GM21786 (cell line): ENCODE measurements around the gene RANGAP1.
"Not testable (repeated sequence)": the region's sequence is repeated elsewhere in the genome, so short reads cannot be mapped to it uniquely, and the experiment has no call there.

Experiments
- ATAC-seq: cut with Tn5 transposase; IDR thresholded peaks from one replicate; pipeline ENCODE4 v1.9.1; 2021; ENCODE audit not compliant: unreplicated experiment

The RANGAP1 gene

DNA sequence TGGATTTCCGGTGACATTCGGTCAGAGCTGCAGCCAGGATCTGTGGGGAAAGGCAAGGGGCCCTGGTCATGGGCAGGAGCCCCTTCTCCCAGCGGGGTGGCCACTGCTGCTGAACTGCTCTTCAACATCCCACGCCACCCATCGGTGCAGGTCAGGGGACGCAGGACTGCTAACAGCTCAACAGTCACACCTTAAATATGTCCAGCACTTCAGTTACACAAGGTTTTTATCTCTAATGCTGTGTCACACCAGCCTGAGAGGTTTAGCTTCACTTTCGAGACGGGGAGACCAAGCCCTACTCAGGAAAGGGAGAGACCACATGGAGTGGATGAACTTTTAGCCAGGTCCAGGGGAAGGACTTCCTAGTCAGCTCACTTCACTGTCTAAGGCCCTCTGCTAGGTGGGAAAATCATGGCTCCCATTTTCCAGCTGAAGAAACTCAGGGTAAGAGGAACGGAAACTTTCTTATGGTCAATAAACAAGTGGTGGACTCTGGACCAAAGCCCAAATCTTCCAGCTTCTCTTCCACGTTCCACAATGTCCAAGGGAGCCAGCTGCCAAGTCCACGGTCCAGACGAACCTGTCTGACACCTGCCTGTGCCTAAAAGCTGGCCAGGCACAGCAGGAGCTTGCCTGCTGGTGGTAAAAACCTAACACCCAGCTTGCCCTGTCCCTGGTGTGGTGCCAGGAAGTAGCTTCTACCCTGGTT is 24.3 kb downstream of the RANGAP1 start:
- ATAC-seq, result no peak

DNA sequence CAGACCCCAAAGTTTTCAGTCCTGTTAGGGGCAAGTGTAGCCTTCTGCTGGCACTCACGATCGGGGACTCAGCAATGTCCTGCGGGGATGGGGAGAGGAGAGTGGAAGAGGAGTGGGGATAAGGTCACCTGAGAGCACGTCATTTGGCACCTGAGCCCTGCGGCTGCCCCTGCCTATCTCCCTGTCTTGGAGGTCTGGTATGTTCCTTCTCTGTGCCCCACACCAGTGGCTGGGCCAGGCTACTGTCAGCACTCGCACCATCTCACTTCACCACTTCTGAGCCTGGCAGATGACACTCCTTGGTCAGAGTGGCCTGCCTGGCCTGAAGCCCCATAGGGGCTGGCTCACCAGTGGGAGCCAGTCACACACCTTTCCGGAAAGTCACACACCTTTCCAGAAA is 25.1 kb downstream of the RANGAP1 start:
- no peak for ATAC-seq

DNA sequence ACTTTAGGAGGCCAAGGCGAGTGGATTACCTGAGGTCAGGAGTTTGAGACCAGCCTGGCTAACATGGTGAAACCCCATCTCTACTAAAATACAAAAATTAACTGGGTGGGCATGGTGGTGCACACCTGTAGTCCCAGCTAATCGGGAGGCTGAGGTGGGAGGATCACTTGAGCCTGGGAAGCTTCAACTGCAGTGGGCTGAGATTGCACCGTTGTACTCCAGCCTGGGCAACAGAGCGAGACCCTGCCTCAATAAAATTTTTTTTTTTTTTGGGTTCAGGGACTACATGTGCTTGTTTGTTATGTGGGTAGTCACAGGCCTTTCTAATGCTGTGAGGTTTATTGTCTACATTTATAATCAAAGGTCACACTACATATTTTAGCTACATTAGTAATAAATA is 26.2 kb downstream of the RANGAP1 start:
- not testable (repeated sequence) for ATAC-seq

DNA sequence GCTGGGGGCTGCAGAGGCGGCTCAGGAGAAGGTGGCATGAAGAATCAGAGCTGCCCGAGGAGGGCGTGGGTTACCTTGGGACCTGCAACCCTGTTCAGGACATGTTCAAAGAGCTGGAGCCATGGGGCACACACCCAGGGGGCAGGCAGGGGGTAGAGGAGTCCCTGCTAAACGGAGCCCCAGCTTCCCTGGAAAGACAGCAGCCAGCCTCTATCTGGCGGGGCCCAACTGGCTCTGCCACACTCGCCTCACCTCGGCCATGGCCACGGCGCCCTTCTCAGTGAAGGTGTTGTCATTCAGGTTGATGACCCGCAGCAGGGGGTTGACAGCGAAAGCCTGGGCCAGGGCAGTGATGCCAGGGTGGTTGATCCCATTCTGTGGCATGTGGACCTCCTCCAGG is 28.3 kb downstream of the RANGAP1 start:
- no peak for ATAC-seq

DNA sequence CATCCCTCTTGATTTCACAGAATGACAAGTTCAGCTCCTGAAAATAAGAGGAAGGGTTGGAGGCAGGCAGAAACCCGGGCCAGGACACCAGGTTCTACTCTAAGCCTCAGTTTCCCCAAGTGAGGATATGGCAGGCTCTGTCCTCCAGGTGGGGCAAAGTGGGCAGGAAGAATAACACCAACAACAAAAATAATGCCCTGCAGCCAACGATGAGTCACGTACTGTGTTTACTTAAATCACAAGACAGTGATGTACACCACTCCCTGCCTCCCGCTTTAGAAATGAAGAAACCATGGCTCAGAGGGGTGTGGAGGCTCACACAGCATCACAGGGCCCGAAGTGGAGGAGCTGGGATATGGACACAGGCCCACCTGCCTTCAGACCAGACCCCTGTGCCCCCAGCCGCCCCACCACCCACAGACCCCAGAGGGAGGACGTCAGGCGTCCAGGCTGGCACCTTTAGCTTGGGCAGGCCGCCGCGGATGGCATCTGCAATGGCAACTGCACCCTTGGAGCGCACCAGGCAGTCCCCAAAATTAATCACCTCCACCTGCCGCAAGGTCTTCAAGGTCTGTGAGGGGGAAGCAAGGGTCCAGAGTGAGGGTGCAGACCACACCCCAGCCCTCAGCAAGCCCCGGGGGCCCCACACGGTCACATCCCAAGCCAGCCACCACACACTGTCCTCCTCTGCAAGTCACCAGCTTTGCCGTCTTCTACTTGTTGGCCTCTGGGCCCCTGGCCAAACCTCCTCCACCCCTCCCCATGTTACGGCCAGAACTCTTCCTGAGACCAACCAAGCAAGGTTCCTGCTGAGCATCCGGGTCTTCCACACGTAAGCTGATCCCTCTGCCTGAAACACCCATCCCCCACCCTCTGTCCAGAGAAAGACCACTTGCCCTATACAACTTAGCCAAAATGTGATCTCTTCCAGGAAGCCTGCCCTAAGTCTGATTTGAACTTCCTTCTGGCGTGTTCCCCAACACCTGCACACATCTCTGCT is 29.4 kb downstream of the RANGAP1 start:
- no peak for ATAC-seq

DNA sequence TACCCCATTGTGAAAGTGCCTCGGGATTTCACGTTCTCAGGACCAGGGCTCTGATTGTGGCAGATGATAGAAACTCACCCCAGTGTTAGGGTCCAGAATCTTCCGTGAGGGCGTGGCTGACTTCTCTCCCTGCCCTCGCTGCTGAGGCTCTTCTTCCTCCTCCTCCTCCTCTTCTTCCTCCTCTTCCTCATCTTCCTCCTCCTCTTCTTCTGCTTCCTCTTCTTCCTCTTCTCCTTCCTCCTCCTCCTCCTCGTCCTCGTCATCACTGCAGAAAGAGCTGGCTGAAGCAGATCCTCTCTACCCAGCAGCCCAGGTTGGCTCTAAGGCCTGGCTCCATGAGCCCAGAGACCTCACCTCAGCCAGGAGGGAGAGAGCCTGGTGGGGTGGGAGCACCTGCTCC is 31.8 kb downstream of the RANGAP1 start:
- no peak for ATAC-seq

DNA sequence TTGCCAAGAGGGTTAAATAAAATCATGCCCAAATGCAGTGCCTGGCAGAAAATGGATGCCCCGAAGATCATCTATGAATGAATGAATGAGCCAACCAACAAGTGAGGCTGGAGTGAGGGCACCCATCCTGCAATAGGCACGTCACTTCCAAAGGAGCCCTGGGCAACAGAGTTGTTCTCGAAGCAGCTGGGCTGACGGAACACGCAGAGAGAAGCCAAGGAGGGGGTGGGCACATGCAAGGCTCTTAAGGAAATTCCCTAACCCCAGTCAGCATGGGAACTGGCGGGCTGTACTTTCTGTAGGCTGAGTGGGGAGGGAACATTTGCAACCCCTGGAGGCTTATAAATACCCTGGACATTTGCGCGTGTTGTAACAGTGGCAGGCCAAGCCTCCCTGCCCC is 33.6 kb downstream of the RANGAP1 start:
- no peak for ATAC-seq

DNA sequence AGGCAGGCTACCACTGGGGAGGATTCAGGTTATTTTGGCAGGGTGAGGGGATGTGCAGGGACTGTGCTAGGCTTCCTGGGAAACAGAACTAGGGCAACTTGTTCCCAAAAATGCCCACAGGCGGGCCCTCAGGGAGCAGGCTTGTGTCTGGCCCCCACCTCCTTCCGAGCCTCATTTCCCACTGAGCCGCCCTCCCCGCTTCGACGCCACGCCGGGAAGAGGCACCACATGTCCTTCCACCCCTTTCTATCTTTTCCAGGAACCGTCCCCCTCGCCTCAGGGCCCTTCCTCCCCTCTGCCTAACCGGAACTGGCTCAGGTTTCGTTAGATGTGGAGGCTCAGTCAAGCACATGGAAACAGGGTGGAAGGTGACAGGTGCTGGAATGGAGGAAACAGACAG is 35.9 kb downstream of the RANGAP1 start:
- ATAC-seq, result no peak

DNA sequence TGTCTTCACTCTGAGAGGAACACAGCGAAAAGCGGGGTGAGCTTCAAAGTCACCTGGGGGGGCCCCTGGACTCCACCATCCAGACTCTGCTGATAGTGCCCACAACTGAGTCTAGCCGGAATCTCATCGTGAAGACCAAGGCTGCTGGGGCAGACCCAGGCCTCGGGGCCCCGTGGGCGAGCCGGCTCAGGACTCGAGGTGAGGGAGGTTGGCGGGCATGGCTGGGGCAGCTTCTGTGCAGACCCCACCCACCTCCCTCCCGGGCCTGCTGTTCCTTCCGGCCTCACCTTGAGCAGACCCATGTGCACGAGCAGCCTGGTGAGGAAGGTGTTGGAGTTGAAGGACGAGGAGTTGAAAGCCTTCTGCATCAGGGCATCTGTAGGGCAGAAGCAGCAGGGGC is 36.5 kb downstream of the RANGAP1 start:
- ATAC-seq, result no peak

DNA sequence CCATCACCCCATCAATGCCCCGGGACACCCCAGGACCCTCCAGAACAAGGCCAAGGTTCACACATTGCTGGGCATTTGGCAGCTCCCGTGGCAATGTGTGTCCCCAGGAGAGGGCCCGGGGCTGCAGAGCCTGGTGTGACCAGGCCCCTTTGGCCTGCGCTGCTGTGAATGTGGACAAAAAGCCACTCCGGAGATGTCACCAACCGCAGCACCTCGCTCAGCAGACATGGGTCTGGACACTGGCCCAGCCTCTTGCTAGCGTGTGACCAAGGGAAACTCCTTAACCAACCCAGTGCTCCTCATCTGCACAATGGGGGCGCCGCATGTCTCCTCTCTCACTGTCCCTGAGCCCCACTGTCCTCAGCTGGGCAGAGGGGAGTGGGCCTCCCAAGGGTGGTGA is 37.2 kb downstream of the RANGAP1 start:
- no peak for ATAC-seq

DNA sequence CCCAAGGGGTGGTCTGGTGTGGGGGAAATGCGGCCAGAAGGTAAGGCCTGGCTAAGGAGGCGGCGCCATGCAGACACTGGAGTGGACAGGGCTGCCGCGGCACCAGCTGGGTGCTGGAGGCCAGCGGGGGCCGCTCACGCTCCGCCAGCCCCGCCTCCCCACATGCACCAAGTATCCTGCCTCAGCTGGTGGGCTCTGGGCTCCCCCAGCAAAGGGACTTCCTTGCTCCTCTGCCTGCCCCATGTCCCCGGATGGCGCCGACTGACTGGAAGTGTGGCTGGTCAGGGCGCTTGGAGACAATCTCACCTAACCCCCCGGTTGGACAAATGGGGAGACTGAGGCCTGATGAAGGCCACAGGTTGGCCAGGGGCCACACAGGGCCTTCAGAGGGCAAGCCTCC is 37.7 kb downstream of the RANGAP1 start:
- no peak for ATAC-seq

DNA sequence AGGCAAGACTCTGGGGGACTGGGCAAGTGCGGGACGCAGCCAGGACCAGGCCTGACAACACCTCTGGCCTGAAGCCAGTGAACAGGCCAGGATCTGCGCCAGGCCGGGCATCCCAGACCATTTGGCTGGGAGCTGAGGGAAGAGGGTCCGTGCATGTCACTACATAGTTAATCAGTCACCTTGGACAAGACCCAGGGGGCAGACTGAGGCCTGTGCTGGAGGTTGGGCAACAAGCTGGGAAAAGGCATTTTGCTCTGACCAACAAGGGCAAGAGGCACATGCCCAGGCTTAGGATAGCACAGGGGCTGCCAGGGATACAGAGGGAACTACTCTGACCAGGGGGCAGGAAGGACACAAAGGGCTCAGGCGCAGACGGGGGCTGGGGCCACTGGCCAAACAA is 38.3 kb downstream of the RANGAP1 start:
- no peak for ATAC-seq

DNA sequence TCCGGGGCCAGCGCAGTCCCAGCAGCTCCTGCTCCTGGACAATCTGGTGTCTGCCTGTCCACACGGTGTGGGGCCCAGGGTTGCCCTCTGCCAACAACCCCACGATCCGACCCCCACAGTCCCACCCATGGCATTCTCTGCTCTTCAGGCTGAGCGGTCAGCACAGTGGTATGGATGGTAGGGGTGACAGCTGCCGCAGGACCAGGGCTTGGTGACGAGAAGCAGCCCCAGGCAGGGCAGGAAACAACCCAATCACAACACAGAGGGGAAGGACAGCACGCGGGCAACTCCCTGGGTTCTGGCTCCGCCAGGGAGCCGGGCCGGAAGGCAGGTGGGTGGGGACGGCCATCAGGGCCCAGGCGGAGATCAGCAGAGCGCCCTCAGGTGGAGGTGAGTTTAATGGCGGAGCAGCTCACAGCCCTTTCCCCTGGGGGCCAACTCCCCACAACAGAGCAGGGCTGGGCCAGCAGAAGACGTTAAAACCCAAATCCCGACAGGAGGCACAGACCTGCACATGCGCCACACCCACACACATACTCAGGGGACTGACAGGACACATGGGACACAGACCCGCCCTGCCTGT is 40.0 kb downstream of the RANGAP1 start:
- no peak for ATAC-seq

DNA sequence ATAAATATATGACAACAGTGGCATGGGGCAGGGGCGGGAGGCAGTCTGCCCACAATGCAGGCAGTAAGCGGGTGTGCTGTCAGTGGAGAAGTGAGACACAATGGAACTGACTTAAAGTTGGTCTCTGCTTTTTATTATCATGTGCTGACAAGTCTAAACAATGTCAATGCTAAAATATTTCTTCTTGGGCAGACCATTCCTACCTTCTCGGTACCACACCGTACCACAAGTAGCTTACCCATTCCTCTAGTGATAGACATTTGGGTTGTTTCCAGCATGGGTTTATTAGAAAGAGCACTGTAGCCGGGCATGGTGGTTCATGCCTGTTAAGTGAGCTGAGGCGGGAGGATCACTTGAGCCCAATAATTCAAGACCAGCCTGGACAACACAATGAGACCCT is 42.6 kb downstream of the RANGAP1 start:
- ATAC-seq, result no peak

DNA sequence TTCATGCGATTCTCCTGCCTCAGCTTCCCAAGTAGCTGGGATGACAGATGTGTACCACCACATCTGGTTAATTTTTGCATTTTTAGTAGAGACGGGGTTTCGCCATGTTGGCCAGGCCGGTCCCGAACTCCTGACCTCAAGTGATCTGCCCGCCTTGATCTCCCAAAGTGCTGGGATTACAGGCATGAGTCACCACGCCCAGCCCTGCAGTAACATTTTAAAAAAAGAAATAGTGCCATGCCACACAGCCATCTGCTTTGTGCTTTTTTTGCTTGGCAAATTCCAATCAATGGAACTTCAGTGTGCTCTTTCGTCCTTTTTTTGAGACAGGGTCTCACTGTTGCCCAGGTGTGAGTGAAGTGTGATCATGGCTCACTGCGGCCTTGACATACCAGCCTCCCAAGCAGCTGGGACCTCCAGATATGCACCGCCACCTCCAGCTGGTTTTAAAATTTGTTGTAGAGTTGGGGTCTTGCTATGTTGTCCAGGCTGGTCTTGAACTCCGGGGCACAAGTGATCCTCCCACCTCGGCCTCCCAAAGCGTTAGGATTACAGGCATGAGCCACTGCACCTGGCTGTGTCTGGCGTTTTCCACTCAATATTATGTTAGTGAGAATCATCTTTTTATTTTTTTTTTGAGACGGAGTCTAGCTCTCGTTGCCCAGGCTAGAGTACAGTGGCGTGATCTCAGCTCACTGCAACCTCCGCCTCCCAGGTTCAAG is 43.4 kb downstream of the RANGAP1 start:
- no peak for ATAC-seq

DNA sequence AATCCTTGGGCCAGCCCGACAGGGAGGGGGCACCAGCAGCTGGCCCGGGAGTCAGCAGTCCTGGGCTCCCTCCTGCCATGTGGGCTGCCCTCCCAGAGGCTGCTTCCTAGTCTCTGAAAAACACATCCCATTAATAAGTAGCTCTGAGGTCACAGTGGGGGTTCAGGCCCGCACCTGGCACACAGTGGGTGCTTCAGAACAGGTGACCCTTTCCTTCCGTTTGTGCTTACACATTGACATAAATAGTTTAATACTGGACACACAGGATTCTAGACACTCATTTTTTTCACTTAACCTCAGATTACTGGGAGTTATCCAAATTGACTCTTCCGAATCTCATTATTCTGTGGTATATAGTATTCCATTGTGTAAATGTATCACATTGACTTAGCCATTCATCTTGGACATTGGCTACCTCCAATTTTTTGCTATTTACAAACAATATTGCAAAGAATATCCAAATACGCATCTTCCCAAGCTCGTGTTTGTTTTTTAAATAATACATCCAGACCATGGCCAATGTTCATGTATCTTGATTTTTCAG is 44.8 kb downstream of the RANGAP1 start:
- no peak for ATAC-seq

DNA sequence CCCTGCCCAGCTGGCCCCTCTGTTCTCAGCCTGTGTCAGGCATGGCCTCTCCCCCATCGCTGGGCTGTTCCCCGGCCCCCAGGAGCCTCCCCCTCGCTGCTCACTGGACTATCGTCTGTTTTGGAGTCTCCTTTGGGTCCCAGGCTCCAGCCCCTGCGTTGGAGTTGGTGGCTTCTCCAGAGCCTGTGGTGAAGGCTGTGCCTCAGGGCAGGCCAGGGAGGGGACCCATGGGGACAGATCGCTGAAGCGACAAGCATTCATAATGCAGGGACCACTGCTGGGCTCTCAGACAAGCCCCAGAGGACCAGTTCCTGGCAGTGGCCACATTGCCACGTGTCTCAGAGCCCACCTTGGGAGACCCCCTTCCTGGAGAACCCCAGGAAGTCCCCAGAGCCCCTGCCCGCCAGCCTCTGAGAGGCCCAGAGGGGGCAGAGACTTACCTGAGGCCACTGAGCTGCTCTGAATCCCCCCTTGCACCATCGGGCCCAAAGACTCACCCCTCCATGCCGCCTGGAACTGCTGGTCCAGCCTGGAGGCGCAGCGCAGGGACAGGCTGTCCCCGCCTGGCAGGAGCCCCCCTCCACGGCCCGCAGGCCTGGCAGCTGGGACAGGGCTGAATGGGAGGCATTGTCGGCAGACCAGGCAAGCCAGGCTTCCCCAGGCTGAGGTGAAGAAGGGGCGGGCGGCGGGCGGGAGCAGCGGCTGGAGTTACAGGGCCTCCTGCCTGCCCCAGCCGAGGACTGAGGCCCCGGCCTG is 45.4 kb downstream of the RANGAP1 start, which contains the start of gene CHADL:
CHADL (minus strand) TSS at position 555 of the 756 bp plus-strand sequence; CDS start at position 505, 50 bp downstream.
- no peak for ATAC-seq

DNA sequence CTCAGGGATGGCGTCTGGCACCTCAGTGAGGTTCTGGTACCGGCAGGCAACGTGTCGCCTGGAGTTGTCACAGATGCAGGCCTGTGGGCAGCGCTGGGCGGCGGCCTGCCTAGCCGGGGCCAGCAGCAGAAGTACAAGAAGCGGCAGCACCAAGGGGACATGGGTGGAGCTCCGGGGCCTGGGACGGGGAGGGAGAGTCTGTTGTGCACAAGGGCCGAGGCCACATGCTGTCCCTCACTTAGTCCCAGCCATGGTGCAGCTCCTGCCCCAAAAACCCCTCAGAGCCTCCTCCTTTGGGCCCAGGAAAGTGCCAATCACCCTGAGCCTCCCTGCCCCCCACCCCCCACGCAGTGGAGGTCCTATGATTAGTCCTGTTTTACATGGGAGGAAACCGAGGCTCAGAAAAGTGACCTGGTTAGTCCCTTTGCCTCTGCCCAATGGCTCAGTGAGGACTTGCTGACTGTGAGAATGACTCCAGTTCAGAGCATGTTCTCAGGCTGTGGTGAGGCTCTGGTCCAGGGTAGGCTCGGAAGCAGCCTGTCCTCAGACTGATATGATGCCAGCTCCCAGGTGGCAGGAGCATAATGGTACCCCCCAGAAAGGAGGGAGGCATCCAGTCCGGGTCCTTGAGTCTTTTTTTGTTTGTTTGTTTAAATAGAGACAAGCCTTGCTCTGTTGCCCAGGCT is 46.4 kb downstream of the RANGAP1 start:
- no peak for ATAC-seq
